Stomach (tissue), 4 donors: Measurements from ENCODE around the gene NPR3.

ENCODE experiments used
- EP300 ChIP-seq: sonication (generic); formaldehyde crosslinking; IDR thresholded peaks from one replicate; pipeline ENCODE4 v1.6.1; 2017; ENCODE audit warnings: antibody characterized with exemption
- POLR2A ChIP-seq, 4 donors: fragments of 450-650 bp; IDR thresholded peaks; one replicate each; pipeline ENCODE4 v1.6.1; 2016; ENCODE audit warnings: antibody characterized with exemption in 4 of 4, control low read depth in 2 of 4, mild to moderate bottlenecking in 1 of 4, moderate library complexity in 1 of 4
- POLR2AphosphoS5 ChIP-seq, 3 donors: sonication (generic); formaldehyde crosslinking; IDR thresholded peaks; one replicate each; pipeline ENCODE4 v1.6.1; 2016; ENCODE audit warnings: antibody characterized with exemption in 3 of 3
- TF ChIP-seq, protein P1 (sequence below), 7 experiments: fragments of 450-650 bp in 4 of 7; fragments of 200-600 bp in 3 of 7; sonication (generic) in 3 of 7; IDR thresholded peaks; one replicate each; pipeline ENCODE4 v1.5.1; 2016 to 2019; ENCODE audit warnings: antibody characterized with exemption in 7 of 7, control low read depth in 2 of 7, mild to moderate bottlenecking in 1 of 7

DNA sequence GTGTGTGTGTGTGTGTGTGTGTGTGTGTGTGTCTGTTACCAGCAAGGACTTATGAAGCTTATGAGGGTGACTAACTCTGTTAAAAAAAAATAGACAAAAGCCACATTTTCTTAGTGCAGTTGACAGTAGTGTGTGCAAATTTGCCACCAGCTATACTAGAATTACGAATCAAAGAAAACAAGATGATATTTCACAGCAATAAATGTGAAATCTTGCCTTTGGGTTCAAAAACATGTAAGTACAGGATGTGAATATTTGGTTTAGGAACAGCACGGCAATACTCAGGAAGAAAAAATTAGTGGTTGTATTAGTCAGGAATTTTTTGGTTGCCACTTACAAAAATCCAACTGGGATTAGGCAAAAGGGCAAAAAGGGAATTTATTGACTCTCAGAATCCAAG, 117.4 kb downstream of the NPR3 start:
- TF ChIP-seq, protein P1, sequence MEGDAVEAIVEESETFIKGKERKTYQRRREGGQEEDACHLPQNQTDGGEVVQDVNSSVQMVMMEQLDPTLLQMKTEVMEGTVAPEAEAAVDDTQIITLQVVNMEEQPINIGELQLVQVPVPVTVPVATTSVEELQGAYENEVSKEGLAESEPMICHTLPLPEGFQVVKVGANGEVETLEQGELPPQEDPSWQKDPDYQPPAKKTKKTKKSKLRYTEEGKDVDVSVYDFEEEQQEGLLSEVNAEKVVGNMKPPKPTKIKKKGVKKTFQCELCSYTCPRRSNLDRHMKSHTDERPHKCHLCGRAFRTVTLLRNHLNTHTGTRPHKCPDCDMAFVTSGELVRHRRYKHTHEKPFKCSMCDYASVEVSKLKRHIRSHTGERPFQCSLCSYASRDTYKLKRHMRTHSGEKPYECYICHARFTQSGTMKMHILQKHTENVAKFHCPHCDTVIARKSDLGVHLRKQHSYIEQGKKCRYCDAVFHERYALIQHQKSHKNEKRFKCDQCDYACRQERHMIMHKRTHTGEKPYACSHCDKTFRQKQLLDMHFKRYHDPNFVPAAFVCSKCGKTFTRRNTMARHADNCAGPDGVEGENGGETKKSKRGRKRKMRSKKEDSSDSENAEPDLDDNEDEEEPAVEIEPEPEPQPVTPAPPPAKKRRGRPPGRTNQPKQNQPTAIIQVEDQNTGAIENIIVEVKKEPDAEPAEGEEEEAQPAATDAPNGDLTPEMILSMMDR (IDR thresholded peaks at IDR 0.05) = no peak
- TF ChIP-seq EP300 (no peak), POLR2AphosphoS5 (IDR thresholded peaks at IDR 0.05) (no peak), POLR2A (IDR thresholded peaks at IDR 0.05) (no peak)
